ENCODE data around the gene ZC3H7A. TPM values are rescaled to one million over a fixed set of nuclear protein-coding genes. Genes with fewer than 3 reads are reported as not detected.
A peak's percentile ranks its signal among the peaks of the same experiment; 100 is the strongest.

ZC3H7A gene
- total RNA-seq, 1 donor from 2014 or later: 67.5 TPM

GRCh38 chr16:11800382-11800718 lies 3.3 kb upstream of the ZC3H7A start:
- Histone ChIP-seq H3K27me3 (no peaks in the 10 kb centered on the region), H3K4me1 (peaks cover 38% of the 10 kb centered on the region), H3K27ac (no peak overlapping the region), H3K9me3 (no peaks in the 10 kb centered on the region), H3K4me3 (no peak overlapping the region), H3K36me3 (no peaks in the 10 kb centered on the region)
- intact Hi-C loops (cut with DNase I): no loop called here
- no peak for DNase-seq (ENCODE audit: extremely low spot score in 2 of 2)
- TF ChIP-seq, protein P1, sequence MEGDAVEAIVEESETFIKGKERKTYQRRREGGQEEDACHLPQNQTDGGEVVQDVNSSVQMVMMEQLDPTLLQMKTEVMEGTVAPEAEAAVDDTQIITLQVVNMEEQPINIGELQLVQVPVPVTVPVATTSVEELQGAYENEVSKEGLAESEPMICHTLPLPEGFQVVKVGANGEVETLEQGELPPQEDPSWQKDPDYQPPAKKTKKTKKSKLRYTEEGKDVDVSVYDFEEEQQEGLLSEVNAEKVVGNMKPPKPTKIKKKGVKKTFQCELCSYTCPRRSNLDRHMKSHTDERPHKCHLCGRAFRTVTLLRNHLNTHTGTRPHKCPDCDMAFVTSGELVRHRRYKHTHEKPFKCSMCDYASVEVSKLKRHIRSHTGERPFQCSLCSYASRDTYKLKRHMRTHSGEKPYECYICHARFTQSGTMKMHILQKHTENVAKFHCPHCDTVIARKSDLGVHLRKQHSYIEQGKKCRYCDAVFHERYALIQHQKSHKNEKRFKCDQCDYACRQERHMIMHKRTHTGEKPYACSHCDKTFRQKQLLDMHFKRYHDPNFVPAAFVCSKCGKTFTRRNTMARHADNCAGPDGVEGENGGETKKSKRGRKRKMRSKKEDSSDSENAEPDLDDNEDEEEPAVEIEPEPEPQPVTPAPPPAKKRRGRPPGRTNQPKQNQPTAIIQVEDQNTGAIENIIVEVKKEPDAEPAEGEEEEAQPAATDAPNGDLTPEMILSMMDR (IDR thresholded peaks at IDR 0.05): no peak
- no peak for TF ChIP-seq POLR2A (IDR thresholded peaks at IDR 0.05)
- no peak for TF ChIP-seq POLR2AphosphoS5 (IDR thresholded peaks at IDR 0.05; ENCODE audit: insufficient read depth in 1 of 2, low read depth in 1 of 2)

GRCh38 chr16:11799509-11800381 lies 2.7 kb upstream of the ZC3H7A start:
- Histone ChIP-seq H3K36me3 (no peaks in the 10 kb centered on the region), H3K4me1 (peaks cover 45% of the 10 kb centered on the region), H3K27me3 (no peaks in the 10 kb centered on the region), H3K27ac (no peak overlapping the region), H3K4me3 (no peak overlapping the region), H3K9me3 (no peaks in the 10 kb centered on the region)
- no peak for TF ChIP-seq POLR2A (IDR thresholded peaks at IDR 0.05)
- TF ChIP-seq POLR2AphosphoS5 (IDR thresholded peaks at IDR 0.05; ENCODE audit: insufficient read depth in 1 of 2, low read depth in 1 of 2): no peak
- TF ChIP-seq, protein P1 (IDR thresholded peaks at IDR 0.05): no peak
- intact Hi-C loops (cut with DNase I): no loop called here
- DNase-seq (ENCODE audit: extremely low spot score in 2 of 2): no peak

DNA sequence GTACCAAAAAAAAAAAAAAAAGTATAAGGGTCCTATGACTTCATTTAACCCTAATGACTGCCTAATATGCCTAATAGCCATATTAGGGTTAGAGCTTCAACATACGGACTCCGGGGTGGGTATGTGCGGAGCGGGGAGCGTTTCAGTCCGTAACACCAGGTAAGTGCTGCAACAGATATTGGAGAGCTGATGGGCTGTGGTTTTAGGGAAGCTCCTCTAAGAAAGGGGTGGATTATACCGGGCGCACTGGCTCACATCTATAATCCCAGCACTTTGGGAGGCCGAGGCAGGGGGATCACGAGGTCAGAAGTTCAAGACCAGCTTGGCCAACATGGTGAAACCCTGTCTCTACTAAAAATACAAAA lies 1.9 kb upstream of the ZC3H7A start:
- intact Hi-C loops (cut with DNase I): no loop called here

GRCh38 chr16:11797957-11798299 lies 870 bp upstream of the ZC3H7A start:
- Histone ChIP-seq H3K4me1 (peaks cover 63% of the 10 kb centered on the region), H3K36me3 (no peaks in the 10 kb centered on the region), H3K27me3 (no peaks in the 10 kb centered on the region), H3K9me3 (no peaks in the 10 kb centered on the region), H3K4me3 (peak overlapping the region; percentile 70 to 100), H3K27ac (peak overlapping the region; percentile 100)
- TF ChIP-seq POLR2AphosphoS5 (IDR thresholded peaks at IDR 0.05; ENCODE audit: insufficient read depth in 1 of 2, low read depth in 1 of 2): no peak
- no peak for TF ChIP-seq POLR2A (IDR thresholded peaks at IDR 0.05)
- TF ChIP-seq, protein P1 (IDR thresholded peaks at IDR 0.05): no peak
- intact Hi-C loops (cut with DNase I): loop anchor here (2.0 kb wide), 1 partner anchor 55 kb away; the partner anchor contains the start of gene TXNDC11
- no peak for DNase-seq (ENCODE audit: extremely low spot score in 2 of 2)

More for the DNA sequence above, 1.9 kb upstream of the ZC3H7A start:
- no peak overlapping the region for H3K4me3 ChIP-seq
- H3K9me3 ChIP-seq: no peaks in the 10 kb centered on the region
- H3K36me3 ChIP-seq: no peaks in the 10 kb centered on the region
- peaks cover 52% of the 10 kb centered on the region for H3K4me1 ChIP-seq
- H3K27ac ChIP-seq: peak overlapping the region; percentile 100
- TF ChIP-seq, protein P1 (IDR thresholded peaks at IDR 0.05): no peak
- no peak for TF ChIP-seq POLR2AphosphoS5 (IDR thresholded peaks at IDR 0.05; ENCODE audit: insufficient read depth in 1 of 2, low read depth in 1 of 2)
- TF ChIP-seq POLR2A (IDR thresholded peaks at IDR 0.05): no peak
- H3K27me3 ChIP-seq: no peaks in the 10 kb centered on the region
- DNase-seq (ENCODE audit: extremely low spot score in 2 of 2): no peak

All from vagina (tissue), 2 donors.